Colonic mucosa (tissue), 4 donors: ENCODE data around the gene ARTN. TPM values are rescaled to one million over a fixed set of nuclear protein-coding genes. Genes with fewer than 3 reads are reported as not detected.

ENCODE experiments used
- DNase-seq: peaks from one replicate; pipeline ENCODE4 v3.0.0-alpha.2; 2020
- H3K27ac ChIP-seq: fragments of 200-600 bp; one replicate; pipeline ENCODE4 v1.8.0; 2021
- H3K27me3 ChIP-seq: fragments of 200-600 bp; one replicate; pipeline ENCODE4 v1.8.0; 2021
- H3K36me3 ChIP-seq: fragments of 200-600 bp; one replicate; pipeline ENCODE4 v1.8.0; 2021
- H3K4me1 ChIP-seq: fragments of 200-600 bp; one replicate; pipeline ENCODE4 v1.8.0; 2021; ENCODE audit warnings: mild to moderate bottlenecking
- H3K4me3 ChIP-seq: fragments of 200-600 bp; one replicate; pipeline ENCODE4 v1.8.0; 2021
- H3K9ac ChIP-seq, 2 donors: one replicate each; pipeline ENCODE4 v1.7.0; 2013; ENCODE audit warnings: control low read depth in 2 of 2, low read depth in 2 of 2, low read length in 2 of 2
- H3K9me3 ChIP-seq: fragments of 200-600 bp; one replicate; pipeline ENCODE4 v1.8.0; 2021
- CTCF ChIP-seq: fragments of 200-600 bp; IDR thresholded peaks from one replicate; pipeline ENCODE4 v1.8.0; 2022; ENCODE audit warnings: antibody characterized with exemption, mild to moderate bottlenecking
- intact Hi-C: fragments of 100-400 bp; cut with DNase I; formaldehyde crosslinking; loops from one replicate; pipeline ENCODE4 v1.14.1; 2022
- total RNA-seq, 2 donors: library from RNA; stranded (reverse); fragmentation: NEBNext Ultra II Directional in 1 of 2; extraction: Animal tissue kit (Norgen Biotek cat#: 25700) in 1 of 2; gene quantifications; one replicate each; pipeline ENCODE4 v1.2.1, GENCODE V29; 2021
- donor health status: healthy.
- donor health status: DM: no; HTN: no; CAD: no.
- donor health status: DM: no; HTN: no; CAD: no.

The ARTN gene
- 1 to 10 TPM; 5.1 to 8.3 TPM for total RNA-seq

- H3K9ac ChIP-seq, result peak within 1 kb of the TSS; percentile 28 to 64
- DNase-seq, result peak; percentile 65
- no peak within 1 kb of the TSS for H3K27ac ChIP-seq
Observed at GRCh38 chr1:43933386-43934100, at the start of gene ARTN. TSS of gene ARTN (plus strand) at chr1:43933801. CDS start at chr1:43935657, 1,856 bp downstream.

GRCh38 chr1:43885279-43885801, 48.3 kb upstream of the ARTN start:
- Histone ChIP-seq H3K9ac (no peak overlapping the region), H3K36me3 (no peaks in the 10 kb centered on the region), H3K27ac (peak overlapping the region; percentile 44), H3K4me3 (no peak overlapping the region), H3K4me1 (peaks cover 9% of the 10 kb centered on the region), H3K27me3 (no peaks in the 10 kb centered on the region), H3K9me3 (no peaks in the 10 kb centered on the region)
- no peak for TF ChIP-seq CTCF
- intact Hi-C loops, result no loop called here
- peak; percentile 75 for DNase-seq

More at GRCh38 chr1:43933386-43934100, at the start of gene ARTN:
- Histone ChIP-seq H3K4me3 (peak within 1 kb of the TSS; percentile 34), H3K4me1 (peaks cover 18% of the 10 kb centered on the region), H3K27me3 (peaks cover 5% of the 10 kb centered on the region), H3K36me3 (no peaks in the 10 kb centered on the region), H3K9me3 (no peaks in the 10 kb centered on the region)
- intact Hi-C loops, result loop anchor here (10.0 kb wide), 2 partner anchors 111 to 399 kb away; partner anchors contain the start of gene PTPRF
- no peak for TF ChIP-seq CTCF

- H3K4me1 ChIP-seq, result peaks cover 9% of the 10 kb centered on the region
- H3K27ac ChIP-seq, result no peak overlapping the region
- TF ChIP-seq CTCF, result no peak
- no peaks in the 10 kb centered on the region for H3K27me3 ChIP-seq
- no peak overlapping the region for H3K4me3 ChIP-seq
- H3K9me3 ChIP-seq, result no peaks in the 10 kb centered on the region
- no peak for DNase-seq
- intact Hi-C loops, result no loop called here
- H3K36me3 ChIP-seq, result no peaks in the 10 kb centered on the region
- no peak overlapping the region for H3K9ac ChIP-seq
Observed at GRCh38 chr1:43887748-43888147, 45.9 kb upstream of the ARTN start.

- intact Hi-C loops, result no loop called here
- H3K9ac ChIP-seq, result no peak overlapping the region
- H3K9me3 ChIP-seq, result no peaks in the 10 kb centered on the region
- H3K36me3 ChIP-seq, result no peaks in the 10 kb centered on the region
- no peaks in the 10 kb centered on the region for H3K27me3 ChIP-seq
- no peak for DNase-seq
- no peak for TF ChIP-seq CTCF
- H3K4me1 ChIP-seq, result no peaks in the 10 kb centered on the region
- no peak overlapping the region for H3K27ac ChIP-seq
- H3K4me3 ChIP-seq, result no peak overlapping the region
Observed at GRCh38 chr1:43890815-43891214, 42.8 kb upstream of the ARTN start.

- Histone ChIP-seq H3K27ac (no peak overlapping the region), H3K4me3 (no peak overlapping the region), H3K36me3 (no peaks in the 10 kb centered on the region), H3K4me1 (no peaks in the 10 kb centered on the region), H3K9ac (no peak overlapping the region), H3K27me3 (no peaks in the 10 kb centered on the region), H3K9me3 (no peaks in the 10 kb centered on the region)
- TF ChIP-seq CTCF, result no peak
- intact Hi-C loops, result no loop called here
- DNase-seq, result no peak
Observed at GRCh38 chr1:43893006-43893405, 40.6 kb upstream of the ARTN start.
